ENCODE measurements around the gene MRPL39.

Gene MRPL39

DNA sequence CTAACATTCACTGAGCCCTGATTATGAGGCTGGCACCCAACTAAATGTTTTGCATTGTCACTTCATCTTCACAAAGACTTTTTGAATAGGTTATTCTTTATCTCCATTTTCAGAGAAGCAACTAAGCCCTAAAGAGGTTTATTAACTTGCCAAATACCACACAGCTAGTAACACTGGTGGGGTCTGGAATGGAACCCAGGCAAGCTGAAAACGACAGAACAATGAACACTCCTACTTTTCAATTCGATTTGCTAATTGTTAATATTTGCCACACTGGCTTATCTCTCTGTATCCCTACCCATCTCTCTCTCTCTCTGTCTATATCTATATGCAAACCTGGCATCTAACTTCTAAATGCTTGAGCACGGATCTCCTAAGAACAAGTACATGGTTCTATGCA is 40.6 kb downstream of the MRPL39 start:
- DNase-seq = no peak

DNA sequence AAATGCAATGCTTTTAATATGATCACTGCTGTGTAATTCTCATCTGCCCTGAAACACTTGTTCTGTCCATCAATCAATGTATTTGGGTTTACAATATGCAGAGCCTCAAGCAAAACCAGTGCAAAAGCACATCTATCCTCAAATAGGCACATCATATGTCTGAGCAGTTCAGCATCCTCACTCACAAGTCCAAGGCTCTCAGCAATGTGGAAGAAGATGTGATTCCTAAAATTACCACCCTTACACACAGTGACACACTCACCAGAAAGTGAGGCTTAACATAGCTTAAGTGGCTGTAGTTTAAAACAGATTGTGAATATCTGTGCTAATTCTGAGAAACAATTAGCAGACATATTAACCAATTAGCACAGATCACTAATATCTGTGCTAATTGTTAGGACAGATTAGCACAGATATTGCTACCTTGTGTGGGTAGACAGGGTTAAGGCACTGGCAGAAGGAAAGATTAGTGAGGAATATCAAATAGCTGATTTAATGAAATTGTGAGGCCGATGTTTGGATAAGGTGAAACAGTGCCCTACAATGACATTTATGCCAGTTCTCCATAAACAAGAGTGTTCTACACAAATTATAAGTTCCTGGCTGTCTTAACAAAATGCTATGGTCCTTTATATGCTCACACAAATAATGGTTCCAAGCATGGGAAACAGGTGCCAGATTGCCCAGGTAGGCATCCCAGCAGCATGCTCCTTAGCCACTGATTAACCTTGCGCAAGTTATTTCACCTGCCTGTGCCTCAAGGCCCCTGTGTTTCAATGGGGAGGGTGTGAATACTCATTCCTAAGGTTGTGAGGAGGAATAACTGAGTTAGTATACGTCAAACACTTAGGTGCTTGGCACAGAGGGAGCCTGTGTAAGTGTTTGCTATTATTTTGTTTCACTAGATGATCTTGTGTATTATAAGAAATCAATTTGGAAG is 41.7 kb downstream of the MRPL39 start:
- DNase-seq = no peak

DNA sequence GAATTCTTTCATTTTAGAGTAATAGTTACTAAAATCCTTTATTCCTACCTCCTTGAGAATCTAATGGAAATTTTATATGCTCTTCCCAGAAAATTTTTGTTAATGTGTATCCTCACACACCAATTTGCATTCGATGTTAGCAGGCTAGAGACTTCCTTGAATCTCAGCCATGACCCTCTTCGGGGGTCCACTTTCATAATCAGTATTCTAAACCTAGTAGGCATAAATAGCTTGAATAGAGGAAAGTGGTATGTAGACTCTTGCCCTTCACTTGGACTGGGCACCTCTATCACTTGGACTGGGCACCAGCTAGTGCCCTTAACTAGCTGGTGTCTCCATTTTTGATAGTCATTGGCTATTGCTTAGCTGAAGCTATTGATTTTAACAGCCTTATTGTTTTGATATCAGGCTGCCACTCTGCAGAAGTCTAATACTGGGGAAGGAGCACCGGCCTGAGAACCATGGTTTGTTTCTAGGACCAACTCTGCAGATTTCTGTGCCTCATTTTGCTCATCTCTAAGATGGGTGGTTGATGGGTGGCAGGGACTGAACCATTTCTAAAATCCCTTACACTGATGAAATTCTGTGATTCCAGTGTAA is 42.8 kb downstream of the MRPL39 start:
- DNase-seq = no peak

DNA sequence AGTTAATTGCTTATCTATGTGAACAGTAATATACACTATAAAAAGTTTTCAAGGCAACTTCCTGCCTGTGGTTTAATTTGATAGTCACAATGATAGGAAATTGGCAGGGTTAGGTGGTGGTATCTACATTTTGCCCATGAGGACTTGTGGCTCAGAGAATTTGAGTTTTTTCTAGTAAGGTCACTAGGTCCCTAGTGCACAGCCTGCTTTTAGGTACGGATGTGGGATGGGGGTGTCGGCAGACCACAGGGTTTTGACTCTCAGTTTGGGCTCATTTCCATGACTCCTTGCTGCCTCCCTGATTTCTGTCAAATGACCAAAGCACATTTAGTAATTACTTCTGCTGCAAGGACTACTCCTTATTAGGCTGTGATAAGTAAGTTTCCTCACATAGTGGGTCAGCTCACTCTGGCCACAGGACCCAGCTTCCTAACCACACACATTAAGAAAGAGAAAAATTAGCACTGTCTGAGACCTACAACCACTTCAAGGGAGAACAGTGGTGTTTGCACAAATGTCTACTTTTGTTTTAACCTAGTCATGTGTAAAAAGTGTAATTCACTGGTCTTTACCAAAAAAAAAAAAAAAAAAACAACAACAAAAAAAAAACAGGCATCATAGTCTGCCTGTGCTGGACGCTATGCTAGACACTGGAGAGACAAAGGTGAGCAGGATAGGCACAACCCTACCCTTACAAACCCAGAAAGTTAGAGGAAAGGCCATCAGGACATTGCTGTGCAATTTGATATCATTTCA is 43.7 kb downstream of the MRPL39 start:
- DNase-seq = peak; percentile 18

DNA sequence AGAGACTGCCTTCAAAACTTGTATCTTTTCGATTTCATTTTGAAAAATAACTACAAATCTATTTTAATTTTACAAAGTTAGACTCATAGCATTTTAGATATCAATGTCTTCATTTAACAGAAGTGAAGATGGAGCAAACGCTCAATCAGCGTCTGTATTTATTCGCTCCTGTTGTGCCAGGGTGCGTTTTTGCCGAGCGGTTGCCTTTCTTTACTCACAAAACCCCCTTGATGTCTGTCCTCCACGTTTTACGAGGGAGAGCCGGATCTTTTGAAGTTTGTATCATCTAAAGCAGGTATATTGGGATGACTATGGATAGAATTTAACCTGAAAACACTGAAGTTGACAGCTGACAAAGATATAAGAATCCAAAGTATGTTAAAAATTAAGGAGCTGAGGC is 44.6 kb downstream of the MRPL39 start:
- no peak for DNase-seq

DNA sequence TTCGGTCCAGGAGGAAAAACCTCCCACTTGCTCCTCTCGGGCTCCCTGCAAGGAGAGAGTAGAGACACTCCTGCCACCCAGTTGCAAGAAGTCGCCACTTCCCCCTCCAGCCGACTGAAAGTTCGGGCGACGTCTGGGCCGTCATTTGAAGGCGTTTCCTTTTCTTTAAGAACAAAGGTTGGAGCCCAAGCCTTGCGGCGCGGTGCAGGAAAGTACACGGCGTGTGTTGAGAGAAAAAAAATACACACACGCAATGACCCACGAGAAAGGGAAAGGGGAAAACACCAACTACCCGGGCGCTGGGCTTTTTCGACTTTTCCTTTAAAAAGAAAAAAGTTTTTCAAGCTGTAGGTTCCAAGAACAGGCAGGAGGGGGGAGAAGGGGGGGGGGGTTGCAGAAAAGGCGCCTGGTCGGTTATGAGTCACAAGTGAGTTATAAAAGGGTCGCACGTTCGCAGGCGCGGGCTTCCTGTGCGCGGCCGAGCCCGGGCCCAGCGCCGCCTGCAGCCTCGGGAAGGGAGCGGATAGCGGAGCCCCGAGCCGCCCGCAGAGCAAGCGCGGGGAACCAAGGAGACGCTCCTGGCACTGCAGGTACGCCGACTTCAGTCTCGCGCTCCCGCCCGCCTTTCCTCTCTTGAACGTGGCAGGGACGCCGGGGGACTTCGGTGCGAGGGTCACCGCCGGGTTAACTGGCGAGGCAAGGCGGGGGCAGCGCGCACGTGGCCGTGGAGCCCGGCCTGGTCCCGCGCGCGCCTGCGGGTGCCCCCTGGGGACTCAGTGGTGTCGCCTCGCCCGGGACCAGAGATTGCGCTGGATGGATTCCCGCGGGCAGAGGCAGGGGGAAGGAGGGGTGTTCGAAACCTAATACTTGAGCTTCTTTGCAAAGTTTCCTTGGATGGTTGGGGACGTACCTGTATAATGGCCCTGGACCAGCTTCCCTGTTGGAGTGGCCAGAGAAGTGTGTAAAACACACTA is 45.3 kb downstream of the MRPL39 start:
- peak; percentile 90 for DNase-seq

DNA sequence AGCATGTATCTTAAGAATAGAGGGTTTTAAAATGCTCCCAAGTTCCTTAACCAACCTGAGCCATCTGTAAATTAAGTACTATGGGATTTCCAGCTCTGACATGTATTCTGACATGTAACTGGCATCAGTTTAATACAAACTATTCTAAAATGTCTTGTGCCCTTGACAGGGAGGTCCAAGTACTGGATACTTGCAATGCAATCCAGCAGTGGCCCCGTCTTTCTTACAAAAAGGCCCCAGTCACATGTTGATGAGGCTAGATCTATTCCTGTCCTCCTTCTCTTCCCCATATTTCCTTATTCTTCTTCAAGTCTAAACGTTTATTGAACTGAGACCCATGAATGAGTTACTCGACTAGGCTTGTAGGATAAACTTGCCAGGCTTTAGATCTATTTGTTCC is 46.4 kb downstream of the MRPL39 start:
- no peak for DNase-seq

DNA sequence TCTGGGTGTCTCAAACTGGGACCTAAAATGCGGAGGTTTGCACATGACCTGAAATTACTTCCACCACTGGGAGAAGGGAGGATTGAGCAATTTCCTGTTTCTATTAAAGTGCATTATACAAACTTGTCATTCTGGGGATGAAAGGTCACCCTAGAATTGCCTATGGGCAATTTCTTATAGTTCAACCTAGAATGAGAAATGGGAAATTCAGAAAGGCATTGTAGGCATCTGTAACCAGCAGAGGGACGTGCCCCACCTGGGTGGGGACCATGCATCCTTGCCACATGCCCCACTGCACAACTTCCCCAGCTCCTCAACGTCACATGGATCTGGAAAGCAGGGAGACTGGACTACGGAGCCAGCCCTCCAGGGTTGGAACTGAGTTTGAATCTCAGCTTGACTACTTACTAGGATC is 47.0 kb downstream of the MRPL39 start:
- DNase-seq = no peak

DNA sequence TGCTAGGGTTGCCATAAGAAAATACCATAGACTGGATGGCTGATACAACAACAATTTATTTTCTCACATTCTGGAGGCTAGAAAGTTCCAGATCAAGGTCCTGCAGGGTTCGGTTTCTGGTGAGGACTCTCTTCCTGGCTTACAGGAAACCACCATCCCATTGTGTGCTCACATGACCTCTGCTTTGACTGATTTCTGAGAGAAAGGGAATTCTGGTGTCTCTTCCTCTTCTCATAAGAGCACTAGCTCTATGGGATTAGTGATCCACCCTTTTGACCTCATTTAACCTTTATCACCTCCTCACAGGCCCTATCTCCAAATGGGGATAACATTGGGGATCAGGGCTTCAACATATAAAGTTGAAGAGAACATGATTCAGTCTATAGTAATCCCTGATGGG is 47.5 kb downstream of the MRPL39 start:
- DNase-seq = no peak

DNA sequence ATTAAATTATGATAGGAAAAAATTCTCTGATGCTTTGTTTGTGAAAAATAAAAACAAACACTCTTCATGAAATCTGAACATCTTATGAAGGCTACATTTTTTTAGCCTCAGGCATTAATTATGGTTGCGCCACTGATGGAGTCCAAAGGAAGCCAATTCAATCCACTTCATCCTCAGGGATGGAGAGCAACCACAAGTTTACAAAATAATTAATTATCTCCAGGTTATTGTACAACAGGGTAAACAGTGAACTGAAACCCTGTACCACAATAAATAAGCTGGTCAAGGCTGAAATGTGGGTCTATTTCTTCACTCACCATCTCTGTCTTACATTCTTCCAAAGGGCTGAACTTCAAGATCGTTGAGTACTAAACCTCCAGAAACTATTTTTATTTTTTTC is 49.2 kb downstream of the MRPL39 start:
- no peak for DNase-seq

DNA sequence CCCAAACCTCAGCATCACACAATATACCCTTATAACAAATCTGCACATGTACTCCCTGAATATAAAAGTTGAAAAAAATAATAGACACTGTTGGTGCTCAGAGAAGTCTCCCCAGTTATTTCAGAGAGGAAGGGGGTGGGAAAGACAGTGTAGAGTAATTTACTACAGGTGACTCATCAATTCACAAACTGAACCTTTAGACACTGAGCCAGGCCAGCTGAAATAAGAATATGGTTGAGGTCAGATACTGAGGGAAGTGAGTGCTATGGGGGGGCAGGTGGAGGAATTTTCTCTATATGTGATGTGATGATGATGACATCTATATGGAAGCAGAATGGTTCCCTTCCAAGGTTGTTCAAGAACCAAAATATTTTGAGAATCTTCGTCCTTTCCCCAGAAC is 50.1 kb downstream of the MRPL39 start:
- DNase-seq = peak; percentile 56

DNA sequence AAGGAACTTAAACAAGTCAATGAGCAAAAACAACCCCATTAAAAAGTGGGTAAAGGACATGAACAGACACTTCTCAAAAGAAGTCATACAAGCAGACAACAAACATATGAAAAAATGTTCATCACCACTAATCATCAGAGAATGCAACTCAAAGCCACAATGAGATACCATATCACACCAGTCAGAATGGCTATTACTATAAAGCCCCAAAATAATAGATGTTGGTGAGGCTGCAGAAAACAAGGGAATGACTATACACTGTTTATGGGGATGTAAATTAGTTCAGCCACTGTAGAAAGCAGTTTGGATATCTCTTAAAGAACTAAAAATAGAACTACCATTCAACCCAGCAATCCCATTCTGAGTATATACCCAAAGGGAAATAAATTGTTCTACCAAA is 51.2 kb downstream of the MRPL39 start:
- DNase-seq = peak; percentile 36

DNA sequence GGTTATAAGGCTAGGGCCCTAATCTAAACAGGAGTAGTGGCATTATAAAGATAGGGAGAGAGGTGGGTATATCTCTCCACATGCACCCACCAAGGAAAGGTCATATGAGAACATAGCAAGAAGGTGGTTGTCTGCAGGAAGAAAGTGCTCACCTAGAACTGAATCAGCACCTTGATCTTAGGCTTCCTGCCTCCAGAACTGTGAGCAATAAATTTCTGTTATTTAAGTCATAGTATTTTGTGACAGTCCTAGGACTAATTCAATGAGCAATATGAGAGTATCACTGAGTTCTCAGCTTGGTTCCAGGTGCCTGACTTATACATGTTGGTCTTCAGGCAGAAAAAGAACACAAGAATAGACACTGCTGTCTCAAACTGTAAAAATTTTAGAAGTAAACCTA is 51.8 kb downstream of the MRPL39 start:
- DNase-seq = no peak

DNA sequence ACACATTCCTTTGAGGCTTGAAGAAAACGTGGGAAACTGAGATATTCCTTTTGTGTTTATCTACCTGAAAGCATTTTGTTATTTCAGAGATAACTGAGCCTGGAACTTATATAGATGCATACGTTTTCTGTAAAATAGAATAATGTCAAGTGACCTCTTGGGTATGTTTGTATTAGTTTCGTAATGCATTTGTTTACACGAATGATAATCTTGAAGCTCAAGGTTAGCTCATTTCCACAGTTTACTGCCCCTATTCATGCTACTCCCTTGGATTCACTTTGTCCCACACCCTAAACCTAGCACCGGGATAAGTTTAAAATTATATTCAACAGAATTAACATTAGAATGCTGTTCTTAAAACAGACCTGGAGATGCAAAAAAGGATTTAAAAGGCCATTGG is 54.4 kb downstream of the MRPL39 start:
- DNase-seq = no peak

DNA sequence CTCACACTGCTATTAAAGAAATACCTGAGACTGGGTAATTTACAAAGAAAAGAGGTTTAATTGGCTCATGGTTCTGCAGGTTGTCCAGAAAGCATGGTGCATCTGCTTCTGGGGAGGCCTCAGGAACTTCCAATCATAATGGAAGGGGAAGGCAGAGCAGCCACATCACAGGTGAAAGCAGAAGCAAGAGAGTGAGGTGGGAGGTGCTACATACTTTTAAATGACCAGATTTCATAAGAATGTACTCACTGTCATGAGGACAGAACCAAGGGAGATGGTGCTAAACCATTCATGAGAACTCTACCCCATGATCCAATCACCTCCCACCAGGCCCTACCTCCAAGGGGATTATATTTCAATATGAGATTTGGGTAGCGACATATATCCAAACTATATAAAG is 55.7 kb downstream of the MRPL39 start:
- DNase-seq = no peak

DNA sequence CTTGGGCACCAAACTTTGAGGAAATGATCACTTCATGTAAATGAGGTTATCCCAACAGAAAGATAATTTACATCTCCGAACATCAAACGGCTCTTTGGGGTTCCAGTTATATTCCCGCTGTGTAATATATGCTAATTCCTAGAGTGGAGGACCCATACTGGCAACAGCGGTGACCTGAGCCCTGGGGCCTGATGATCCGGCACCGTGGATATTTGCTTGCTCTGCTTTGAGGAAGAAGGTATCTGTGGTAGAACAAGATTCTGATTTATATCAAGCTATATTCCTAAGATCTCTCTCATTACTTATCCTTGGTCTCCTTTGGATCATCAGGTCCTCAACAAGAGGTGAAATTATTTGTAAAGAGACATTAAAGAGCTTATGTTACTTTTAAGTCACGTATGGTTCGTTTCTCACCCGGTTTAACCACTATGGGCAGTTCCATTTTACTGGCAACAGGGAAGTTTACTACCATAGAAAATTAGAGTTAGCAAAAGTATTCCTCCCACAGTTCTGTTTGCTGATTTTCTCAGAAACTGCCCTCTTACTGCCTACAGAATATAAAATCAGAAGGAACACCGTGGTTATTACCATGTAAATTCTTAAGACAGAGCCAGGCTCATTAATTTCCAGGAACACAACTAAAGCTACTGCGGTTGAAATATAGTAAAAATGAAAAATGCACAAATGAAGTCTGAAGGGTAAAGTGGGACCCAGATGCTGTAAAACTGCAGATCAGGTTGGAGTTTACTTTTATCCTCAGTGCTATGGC is 56.7 kb downstream of the MRPL39 start:
- DNase-seq = no peak

DNA sequence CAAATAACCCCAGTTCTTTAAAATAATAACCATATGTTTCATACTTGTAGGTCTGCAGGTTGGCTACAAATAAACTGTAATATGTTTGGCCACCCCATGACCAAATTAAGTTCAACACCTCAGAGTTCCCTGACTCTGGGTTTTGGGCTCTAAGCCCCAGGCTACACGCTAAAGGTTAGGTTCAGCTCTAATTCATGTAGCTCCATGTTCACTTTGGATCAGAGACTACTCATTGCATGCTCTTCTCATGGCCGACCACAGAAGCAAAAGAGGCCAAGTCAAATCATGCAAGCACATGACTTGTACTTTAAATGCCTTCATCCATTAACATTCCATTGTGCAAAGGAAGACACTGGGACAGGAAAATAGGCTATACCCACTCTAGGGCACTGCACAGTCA is 66.2 kb downstream of the MRPL39 start:
- no peak for DNase-seq

DNA sequence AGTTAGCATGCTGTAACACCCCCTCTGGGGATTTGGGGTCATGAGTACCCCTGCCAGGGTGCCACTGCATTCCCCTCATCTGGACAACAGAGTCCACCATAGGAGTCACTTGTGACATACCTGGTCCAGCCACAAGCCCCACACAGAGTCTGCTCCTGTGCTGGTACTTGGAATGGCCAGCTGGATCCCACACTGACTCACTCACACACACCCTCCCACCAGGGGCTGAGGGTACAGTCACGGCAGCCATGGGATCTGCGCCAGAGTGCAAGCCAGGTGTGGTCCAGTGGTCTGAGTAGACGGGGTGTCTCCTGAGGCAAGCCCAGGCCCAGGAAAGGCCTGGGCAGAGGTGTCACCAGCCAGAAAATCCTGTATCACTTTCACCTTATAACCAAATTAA is 67.7 kb downstream of the MRPL39 start:
- no peak for DNase-seq

DNA sequence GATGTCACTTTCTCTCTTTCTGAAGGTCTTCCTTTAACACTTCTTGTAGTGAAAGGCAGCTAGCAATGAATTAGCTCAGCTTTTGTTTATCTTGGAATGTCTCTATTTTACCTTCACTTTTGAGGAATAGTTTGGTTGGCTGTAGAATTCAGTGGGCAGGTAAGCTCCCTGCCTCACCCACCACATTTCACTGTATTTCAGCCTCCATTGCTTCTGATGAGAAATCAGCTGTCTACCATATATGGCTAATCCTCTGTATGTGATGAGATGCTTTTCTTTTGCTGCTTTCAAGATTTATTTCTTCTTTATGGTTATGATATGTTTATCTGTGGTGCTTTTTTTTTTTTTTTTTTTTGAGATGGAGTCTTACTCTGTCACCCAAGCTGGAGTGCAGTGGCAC is 70.1 kb downstream of the MRPL39 start:
- DNase-seq = no peak

DNA sequence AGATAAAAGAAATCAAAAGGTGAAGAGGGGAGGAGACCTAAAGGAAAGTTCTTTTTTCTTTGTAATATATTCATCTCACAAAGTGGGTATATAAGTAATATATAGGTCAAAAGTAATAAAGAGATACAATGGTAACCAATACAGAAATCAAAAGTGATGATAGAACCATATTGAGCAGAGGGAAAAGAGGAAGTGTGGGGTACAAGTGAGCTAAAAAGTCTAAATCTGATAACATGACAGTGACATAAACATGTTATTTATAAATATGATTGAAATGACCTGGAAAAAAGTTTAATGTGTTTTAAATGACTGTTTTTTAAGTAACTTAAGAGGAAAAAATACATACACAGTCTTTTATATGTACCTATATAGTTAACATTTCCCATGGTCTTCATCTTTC is 70.5 kb downstream of the MRPL39 start:
- no peak for DNase-seq

DNA sequence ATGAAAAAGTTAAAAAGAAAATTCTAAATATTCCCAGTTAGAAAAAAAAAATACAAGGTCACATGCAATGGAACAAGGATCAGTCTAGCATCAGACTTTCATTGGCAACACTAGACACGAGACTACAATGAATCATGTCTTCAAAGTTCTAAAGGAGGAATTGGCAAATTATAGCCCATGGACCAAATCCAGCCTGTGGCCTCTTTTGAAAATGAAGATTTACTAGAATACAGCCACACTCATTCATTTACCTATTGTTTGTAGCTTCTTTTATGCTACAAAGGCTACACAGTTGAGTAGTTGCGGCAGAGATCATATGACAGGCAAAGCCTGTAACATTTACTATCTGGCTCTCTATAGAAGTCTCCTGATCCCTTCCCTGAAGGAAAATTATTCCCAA is 71.4 kb downstream of the MRPL39 start:
- no peak for DNase-seq
